Peyer's patch (tissue), 4 donors: ENCODE results near the gene TMEM94.

Experiments used
- POLR2A ChIP-seq, 2 donors: fragments of 450-650 bp; IDR thresholded peaks; one replicate each; pipeline ENCODE4 v1.5.1; 2017; ENCODE audit warnings: antibody characterized with exemption in 2 of 2, mild to moderate bottlenecking in 2 of 2, moderate library complexity in 2 of 2
- TF ChIP-seq, protein P1 (sequence below), 6 experiments: fragments of 450-650 bp in 4 of 6; fragments of 200-600 bp in 2 of 6; sonication (generic) in 1 of 6; IDR thresholded peaks; one replicate each; pipeline ENCODE4 v1.5.1; 2017 to 2019; ENCODE audit warnings: antibody characterized with exemption in 6 of 6, mild to moderate bottlenecking in 3 of 6, moderate library complexity in 1 of 6

DNA sequence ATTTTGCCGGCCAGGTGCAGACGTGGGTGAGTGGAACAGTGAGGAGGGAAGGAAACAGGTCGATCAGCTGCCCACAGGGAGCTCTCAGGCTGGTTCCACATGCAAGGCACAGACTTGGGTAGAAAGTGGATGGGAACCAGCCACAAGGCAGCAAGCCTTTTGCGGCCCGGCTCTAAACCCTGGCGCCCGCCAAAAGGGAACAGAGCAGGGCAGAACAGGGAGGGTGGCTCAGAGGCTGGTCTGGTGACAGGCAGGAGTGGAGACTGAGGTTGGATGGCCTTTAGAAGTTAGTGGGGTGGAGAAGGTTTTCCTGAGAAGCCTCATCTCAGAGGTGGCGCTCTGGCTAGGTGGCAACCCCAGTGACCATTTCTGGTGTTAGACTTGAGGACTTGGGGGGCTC is 79.4 kb downstream of the TMEM94 start:
- TF ChIP-seq POLR2A (IDR thresholded peaks at IDR 0.05) = no peak
- TF ChIP-seq, protein P1, sequence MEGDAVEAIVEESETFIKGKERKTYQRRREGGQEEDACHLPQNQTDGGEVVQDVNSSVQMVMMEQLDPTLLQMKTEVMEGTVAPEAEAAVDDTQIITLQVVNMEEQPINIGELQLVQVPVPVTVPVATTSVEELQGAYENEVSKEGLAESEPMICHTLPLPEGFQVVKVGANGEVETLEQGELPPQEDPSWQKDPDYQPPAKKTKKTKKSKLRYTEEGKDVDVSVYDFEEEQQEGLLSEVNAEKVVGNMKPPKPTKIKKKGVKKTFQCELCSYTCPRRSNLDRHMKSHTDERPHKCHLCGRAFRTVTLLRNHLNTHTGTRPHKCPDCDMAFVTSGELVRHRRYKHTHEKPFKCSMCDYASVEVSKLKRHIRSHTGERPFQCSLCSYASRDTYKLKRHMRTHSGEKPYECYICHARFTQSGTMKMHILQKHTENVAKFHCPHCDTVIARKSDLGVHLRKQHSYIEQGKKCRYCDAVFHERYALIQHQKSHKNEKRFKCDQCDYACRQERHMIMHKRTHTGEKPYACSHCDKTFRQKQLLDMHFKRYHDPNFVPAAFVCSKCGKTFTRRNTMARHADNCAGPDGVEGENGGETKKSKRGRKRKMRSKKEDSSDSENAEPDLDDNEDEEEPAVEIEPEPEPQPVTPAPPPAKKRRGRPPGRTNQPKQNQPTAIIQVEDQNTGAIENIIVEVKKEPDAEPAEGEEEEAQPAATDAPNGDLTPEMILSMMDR (IDR thresholded peaks at IDR 0.05) = no peak
